KG1 (cell line): ENCODE results near the gene CFHR4.
"Not testable (repeated sequence)": the region's sequence is repeated elsewhere in the genome, so short reads cannot be mapped to it uniquely, and the experiment has no call there.

Source experiments
- DNase-seq: peaks from one replicate; lab custom pipeline; 2025; lab: John Stamatoyannopoulos, UW

Gene CFHR4

DNA sequence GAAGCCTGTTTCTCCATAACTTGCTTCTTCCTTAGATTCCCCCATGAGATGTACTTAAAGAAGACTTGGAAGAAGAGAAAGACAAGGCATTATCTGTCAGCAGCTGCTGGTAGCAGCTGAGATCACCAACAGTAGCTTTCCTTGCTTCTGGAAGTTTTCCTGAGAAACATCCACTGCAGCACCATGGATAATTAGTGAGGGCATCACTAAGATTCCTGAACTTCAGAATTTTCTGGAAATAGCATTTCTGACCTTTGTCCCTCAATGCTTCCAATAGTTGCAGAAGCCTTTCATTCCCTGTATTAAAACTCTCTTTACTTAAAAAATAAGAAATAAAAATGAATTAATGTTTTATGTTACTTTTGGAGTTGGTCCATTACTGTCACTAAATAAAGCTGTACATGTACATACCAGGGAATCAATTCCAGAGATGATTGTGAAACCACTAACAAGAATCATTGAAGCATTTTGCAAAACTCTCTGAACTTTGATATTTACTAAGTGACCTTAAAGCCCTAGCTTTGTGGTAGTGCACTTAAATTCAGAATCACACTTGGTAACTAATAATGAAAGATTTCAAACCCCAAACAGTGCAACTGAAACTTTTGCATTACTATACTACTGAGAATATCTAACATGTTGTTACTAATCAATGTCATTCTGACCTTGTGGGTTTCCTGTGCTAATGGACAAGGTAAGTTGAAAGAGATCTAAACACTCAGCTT lies at the start of gene CFHR4:
Gene CFHR4 (plus strand): TSS at position 538 of the 725 bp plus-strand sequence. CDS start 99 bp downstream, at position 637.
- DNase-seq = no peak

GRCh38 chr1:196849613-196850492 lies 38.0 kb upstream of the CFHR4 start:
- not testable (repeated sequence) for DNase-seq

DNA sequence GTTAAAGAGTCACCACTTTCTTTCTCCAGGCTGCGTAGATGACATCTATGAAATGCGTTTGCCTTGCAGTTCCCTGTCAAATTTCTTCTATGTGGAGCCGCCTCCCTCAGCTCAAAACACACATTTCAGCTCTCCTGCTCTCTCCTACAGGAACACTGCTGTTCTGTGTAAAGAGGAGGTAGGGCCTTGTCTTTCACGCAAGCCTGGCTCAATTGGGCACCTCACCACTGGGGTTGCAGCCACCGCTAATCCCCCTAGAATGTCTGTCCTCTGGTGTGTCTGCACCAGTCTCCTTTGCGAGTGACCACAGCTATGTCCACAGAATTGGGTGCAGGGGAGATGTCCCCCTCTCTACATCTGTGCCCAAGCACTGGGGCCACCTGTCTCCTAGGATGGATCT lies 31.8 kb upstream of the CFHR4 start:
- DNase-seq = no peak

- no peak for DNase-seq
Observed at GRCh38 chr1:196857188-196857587, 30.7 kb upstream of the CFHR4 start.

DNA sequence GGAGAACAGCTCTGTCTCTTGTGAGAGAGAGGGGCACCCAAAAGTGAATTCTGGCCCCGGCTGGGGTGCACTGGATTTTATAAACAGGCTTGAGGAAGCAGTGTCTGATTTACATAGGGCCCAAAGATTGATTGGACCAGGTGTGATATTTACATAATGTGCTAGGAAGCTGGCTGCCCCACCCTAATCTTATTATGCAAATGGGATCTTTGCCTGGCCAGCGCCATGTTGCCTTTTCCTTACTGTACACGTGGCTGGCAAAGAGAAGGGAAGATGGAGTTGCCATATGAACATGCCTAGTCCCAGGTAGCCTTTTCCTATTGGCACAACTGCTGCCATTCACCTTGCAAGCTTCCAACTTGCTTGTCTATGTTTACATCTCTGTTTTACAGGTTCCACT lies 29.0 kb upstream of the CFHR4 start:
- no peak for DNase-seq

GRCh38 chr1:196860323-196860884 lies 27.4 kb upstream of the CFHR4 start:
- DNase-seq = no peak

GRCh38 chr1:196861429-196861828 lies 26.4 kb upstream of the CFHR4 start:
- no peak for DNase-seq

DNA sequence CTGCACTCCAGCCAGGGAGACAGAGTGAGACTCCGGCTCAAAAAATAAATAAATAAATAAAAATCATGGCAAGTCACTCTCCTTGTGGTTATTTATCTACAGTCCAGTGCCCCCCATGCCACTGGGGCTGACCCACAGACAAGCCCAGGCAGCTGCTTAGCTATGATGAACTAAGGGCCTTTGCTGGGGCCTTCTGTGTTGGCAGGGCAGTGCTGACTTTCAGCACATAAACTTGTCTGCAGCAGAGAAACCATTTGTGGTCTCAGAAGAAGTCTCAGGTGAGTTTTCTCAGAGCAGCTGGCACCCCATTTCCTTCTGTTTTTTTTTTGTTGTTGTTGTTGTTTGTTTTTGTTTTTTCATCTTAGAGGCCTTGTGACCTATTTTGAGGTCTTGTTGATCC lies 20.9 kb upstream of the CFHR4 start:
- DNase-seq = no peak

DNA sequence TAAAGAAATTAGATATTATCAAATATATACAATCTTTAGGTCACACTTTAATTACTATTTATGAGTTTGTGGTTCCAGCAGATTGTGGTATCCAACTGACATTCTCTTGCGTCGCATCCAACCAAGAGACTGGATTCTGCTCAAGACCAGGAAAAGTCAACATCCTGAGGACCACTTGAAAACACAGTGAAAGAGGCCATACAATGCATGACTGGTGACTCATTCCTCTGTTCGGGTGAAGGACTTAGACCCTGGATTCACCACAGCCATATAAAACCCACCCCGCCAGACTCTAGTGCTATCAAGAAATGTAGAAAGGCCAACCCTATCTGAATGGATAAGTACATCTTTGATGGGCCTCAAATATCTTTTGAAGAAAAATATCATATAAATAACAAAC lies 14.5 kb upstream of the CFHR4 start:
- no peak for DNase-seq

DNA sequence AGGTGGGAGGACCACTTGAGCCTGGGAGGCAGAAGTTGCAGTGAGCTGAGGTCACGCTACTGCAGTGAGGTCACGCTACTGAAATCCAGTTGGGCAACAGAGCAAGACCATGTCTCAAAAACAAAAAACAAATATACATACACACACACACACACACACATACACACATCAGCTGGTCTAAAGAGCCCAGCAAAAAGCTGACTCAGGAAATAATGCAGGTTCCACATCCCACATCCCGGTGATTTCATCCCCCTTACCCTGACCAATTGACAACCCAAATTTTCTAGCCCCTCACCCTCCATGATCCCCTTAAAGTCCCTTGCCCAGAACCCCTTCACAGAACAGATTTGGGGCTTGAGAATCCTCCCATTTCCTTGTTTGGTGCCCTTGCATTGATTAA lies 11.9 kb upstream of the CFHR4 start:
- no peak for DNase-seq

GRCh38 chr1:196877964-196878363 lies 9.9 kb upstream of the CFHR4 start:
- no peak for DNase-seq

DNA sequence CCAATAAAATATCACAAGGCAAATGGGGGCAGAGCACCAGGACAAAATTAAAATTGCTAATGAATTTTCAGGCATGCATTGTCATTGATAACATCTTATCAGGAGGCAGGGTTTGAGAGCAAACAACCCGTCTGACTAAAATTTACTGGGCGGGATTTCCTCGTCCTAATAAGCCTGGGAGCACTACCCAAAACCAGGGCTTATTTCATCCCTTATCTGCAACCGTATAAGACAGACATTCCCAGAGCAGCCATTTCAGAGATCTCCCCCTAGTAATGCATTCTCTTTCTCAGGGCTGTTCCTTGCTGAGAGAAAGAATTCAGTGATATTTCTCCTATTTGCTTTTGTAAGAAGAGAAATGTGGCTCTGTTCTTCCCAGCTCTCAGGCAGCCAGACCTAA lies 1.3 kb upstream of the CFHR4 start:
- not testable (repeated sequence) for DNase-seq

DNA sequence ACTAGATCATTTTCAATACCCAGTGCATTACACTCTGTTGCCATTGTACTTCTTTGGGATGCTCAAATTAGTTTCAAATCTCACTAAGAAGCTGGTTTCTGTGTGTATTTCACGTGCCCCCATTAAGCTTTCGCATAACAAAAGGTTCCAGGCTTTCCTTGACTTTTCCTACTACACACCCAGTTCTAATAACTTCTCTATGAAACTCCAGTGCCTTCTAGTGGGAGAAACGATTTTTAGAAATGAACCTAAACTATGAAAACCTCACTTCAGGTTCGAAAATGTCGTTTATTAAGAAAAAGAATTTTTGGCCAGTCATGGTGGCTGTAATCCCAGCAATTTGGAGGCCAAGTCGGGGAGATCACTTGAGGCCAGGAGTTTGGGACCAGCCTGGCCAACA lies 2.8 kb downstream of the CFHR4 start:
- no peak for DNase-seq

DNA sequence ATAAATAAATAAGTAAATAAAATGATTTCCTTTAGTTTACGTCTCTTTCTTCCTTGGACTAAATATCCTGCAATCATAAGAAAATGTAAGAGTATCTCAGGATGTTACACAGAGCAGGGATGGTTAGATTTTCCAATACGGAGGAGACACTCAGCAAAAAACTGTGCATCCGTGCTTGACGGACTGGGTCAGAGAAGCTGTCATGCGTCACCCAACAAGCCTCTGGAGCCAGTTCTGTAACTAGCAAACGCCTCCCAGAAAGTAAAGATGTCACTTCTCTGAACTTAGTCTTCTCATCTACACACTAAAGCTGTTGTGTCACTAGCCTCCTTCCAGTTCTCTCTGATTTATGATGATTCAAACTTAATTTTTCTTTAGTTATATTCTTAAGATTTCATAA lies 3.4 kb downstream of the CFHR4 start:
- DNase-seq = no peak

DNA sequence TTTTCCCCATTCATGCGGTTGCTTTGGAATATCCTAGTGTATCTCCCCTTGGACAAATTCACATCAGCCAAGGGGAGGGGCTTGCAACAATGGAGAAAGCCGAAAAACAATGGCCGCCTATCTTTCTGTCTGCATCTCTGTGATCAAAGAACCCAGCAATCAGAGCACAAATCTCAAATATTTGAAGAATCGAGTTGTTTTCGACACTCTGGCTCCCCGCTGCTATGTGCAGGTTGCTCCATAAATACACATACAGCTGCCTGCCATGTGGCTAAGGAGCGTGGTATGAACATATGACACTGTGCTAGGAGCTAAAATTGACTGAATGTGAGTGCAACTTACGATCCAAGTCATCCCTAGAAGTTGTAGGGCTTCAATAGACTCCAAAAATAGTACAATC lies 8.5 kb downstream of the CFHR4 start:
- DNase-seq = no peak

DNA sequence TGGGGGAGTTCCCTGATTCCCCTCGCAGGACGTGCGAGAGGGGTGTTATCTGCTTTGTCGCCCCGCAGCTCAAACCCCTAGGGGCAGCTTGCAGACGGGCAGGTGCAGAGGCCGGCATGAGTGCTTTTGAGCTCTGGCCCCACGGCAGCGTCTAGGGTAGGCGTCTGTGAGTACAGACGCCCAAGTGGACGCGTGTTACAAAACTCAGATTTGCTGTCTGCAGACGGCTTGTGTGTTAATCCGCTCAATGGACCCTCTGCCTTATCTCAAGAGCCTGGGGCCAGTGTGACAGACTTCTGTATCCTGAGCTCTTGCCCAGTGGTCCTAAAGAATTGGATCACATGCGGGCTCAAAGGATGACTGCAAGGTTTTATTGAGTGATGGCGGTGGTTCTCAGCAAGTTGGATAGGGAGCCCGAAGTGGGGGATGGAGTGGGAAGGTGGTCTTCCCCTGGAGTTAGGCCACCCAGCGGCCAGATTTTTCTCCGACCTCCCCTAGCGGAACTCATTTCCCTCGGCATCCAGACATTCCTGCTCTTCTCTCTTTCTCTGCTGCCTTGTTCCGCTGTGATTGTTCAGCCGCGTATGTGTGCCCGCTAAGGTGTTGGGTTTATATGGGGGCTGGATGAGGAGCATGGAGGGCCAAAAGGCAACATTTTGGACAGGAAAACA lies 9.4 kb downstream of the CFHR4 start:
- no peak for DNase-seq

- no peak for DNase-seq
Observed at GRCh38 chr1:196902344-196902743, 14.5 kb downstream of the CFHR4 start.

DNA sequence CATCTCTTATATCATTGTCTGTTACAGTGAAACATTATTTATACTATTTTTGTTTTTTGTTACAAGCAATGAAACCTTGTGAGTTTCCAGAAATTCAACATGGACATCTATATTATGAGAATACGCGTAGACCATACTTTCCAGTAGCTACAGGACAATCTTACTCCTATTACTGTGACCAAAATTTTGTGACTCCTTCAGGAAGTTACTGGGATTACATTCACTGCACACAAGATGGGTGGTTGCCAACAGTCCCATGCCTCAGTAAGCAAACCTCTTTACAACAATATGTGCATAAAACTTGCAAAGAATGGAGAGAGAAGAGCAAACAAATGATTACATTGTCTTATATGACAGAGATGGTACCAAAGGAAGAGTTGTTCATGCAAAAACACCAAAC lies 22.4 kb downstream of the CFHR4 start:
- DNase-seq = no peak

- DNase-seq = not testable (repeated sequence)
Observed at GRCh38 chr1:196912283-196912682, 24.4 kb downstream of the CFHR4 start.

- DNase-seq = not testable (repeated sequence)
Observed at GRCh38 chr1:196926839-196927238, 39.0 kb downstream of the CFHR4 start.

DNA sequence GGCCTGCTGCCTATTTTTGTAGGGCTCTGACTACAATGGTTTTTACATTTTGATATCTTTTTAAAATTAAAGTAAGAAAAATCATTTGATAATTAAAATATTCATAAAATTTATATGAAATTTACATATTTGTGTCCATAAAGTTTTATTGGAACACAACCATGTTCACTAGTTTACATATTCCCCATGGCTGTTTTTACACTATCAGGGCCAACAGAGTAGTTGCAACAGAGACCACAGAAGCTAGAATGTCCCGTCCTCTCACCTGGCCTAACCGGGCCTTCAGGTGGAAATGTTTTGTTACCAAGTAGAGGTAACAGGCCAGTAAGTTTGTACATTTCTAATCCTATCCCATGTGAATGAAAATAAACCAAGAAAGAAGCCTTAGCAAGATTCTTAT lies 45.0 kb downstream of the CFHR4 start:
- not testable (repeated sequence) for DNase-seq

- no peak for DNase-seq
Observed at GRCh38 chr1:196933531-196934189, 45.8 kb downstream of the CFHR4 start.
